Gastroesophageal sphincter (tissue), 4 donors: ENCODE measurements around the gene YKT6. TPM values are rescaled to one million over a fixed set of nuclear protein-coding genes. Genes with fewer than 3 reads are reported as not detected.

Experiments
- ATAC-seq: fragments of 150-250 bp; one replicate; pipeline ENCODE4 v1.9.1; 2016; ENCODE audit warnings: mild to moderate bottlenecking, moderate library complexity
- H3K27ac ChIP-seq, 4 donors: fragments of 200-600 bp; sonication (generic) in 3 of 4; 1 replicate in 3 of 4; 2 replicates in 1 of 4; pipeline ENCODE4 v1.5.1; 2016 to 2019
- H3K27me3 ChIP-seq: fragments of 200-600 bp; sonication (generic); one replicate; pipeline ENCODE4 v1.5.1; 2019
- H3K36me3 ChIP-seq, 2 donors: fragments of 200-600 bp; sonication (generic); one replicate each; pipeline ENCODE4 v1.5.1; 2019; ENCODE audit warnings: control low read depth in 1 of 2
- H3K4me1 ChIP-seq, 3 donors: fragments of 200-600 bp; sonication (generic); 1 replicate in 2 of 3; 2 replicates in 1 of 3; pipeline ENCODE4 v1.5.1; 2016 to 2019; ENCODE audit warnings: control low read depth in 2 of 3
- H3K4me3 ChIP-seq, 2 donors: fragments of 200-600 bp; sonication (generic); one replicate each; pipeline ENCODE4 v1.5.1; 2019; ENCODE audit warnings: mild to moderate bottlenecking in 1 of 2, moderate library complexity in 1 of 2
- H3K9me3 ChIP-seq, 3 donors: fragments of 200-600 bp; sonication (generic); one replicate each; pipeline ENCODE4 v1.5.1; 2017 to 2019; ENCODE audit warnings: control low read depth in 2 of 3
- EP300 ChIP-seq: sonication (generic); formaldehyde crosslinking; IDR thresholded peaks from one replicate; pipeline ENCODE4 v1.6.1; 2017; ENCODE audit warnings: antibody characterized with exemption, mild to moderate bottlenecking
- POLR2A ChIP-seq, 2 donors: fragments of 450-650 bp; IDR thresholded peaks; one replicate each; pipeline ENCODE4 v1.6.1; 2017; ENCODE audit warnings: antibody characterized with exemption in 2 of 2, mild to moderate bottlenecking in 2 of 2, moderate library complexity in 1 of 2
- POLR2AphosphoS5 ChIP-seq: sonication (generic); formaldehyde crosslinking; IDR thresholded peaks from one replicate; pipeline ENCODE4 v1.6.1; 2017; ENCODE audit warnings: antibody characterized with exemption
- WGBS, 2 donors: methylation state at CpG; one replicate each; pipeline ENCODE4 v1.1.5; 2018; ENCODE audit warnings: low coverage in 1 of 2; 5-methylcytosine and 5-hydroxymethylcytosine counted together
- total RNA-seq, 4 donors: library from RNA; depleted of rRNA; stranded (reverse); fragments of >200 nt; gene quantifications; one replicate each; pipeline ENCODE4 v1.1.0, GENCODE V29; 2016
- TF ChIP-seq, protein P1 (sequence below), 4 experiments: fragments of 200-600 bp in 2 of 4; fragments of 450-650 bp in 2 of 4; sonication (generic) in 1 of 4; IDR thresholded peaks; one replicate each; pipeline ENCODE4 v1.5.1; 2017 to 2019; ENCODE audit warnings: antibody characterized with exemption in 4 of 4, mild to moderate bottlenecking in 2 of 4, moderate library complexity in 2 of 4

Gene YKT6
- total RNA-seq, 4 donors from 2014 or later: 50.2 to 79.2 (median 64.1) TPM

DNA sequence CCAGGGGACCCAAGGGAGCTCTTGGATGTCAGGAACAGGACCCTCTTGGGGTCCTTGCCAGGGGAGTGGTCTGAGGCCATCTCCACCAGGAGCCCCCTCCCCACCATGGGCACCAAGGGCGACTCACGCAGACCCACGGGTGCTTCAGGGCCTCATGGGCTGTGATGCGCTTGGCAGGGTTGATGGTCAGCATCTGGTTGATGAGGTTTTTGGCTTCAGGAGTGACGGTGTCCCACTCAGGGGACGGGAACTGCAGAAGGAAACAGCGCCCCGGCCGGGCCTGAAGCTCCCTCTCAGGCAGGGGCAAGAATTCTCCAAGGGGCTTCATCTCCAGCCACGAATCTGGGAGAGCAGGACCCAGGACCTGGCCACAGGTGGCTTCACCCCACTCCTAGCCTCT is 41.3 kb downstream of the YKT6 start:
- WGBS, 2 donors: no CpG with 5 or more reads among the region's 10 CpGs
- no peak for TF ChIP-seq EP300
- TF ChIP-seq, protein P1, sequence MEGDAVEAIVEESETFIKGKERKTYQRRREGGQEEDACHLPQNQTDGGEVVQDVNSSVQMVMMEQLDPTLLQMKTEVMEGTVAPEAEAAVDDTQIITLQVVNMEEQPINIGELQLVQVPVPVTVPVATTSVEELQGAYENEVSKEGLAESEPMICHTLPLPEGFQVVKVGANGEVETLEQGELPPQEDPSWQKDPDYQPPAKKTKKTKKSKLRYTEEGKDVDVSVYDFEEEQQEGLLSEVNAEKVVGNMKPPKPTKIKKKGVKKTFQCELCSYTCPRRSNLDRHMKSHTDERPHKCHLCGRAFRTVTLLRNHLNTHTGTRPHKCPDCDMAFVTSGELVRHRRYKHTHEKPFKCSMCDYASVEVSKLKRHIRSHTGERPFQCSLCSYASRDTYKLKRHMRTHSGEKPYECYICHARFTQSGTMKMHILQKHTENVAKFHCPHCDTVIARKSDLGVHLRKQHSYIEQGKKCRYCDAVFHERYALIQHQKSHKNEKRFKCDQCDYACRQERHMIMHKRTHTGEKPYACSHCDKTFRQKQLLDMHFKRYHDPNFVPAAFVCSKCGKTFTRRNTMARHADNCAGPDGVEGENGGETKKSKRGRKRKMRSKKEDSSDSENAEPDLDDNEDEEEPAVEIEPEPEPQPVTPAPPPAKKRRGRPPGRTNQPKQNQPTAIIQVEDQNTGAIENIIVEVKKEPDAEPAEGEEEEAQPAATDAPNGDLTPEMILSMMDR (IDR thresholded peaks at IDR 0.05): no peak
- TF ChIP-seq POLR2AphosphoS5: no peak
- TF ChIP-seq POLR2A (IDR thresholded peaks at IDR 0.05): no peak
- H3K36me3 ChIP-seq: no peaks in the 10 kb centered on the region
- no peaks in the 10 kb centered on the region for H3K27me3 ChIP-seq
- H3K27ac ChIP-seq: no peak overlapping the region
- H3K4me3 ChIP-seq: no peak overlapping the region
- ATAC-seq: no peak
- H3K9me3 ChIP-seq: no peaks in the 10 kb centered on the region
- peaks cover 0 to 9% (median 2%) of the 10 kb centered on the region in 3 donors for H3K4me1 ChIP-seq

DNA sequence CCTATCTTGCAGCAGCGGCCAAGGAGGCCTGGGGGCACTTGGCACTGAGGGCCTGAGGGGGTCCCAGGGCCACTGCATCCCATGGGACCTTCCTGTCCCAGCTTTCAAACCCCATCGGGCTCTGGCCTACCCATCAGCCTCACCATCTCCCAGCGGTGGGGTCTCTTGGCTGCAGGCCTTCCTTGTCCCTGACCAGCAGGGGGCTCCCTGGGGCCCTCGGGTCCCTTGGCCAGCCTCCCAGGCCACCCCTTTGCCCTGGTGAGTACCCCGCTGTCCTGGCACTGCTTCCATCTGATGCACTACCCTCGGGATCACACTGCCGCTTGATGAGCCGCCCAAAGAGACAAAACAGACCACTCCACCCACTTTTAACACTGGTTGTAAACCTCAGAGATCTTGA is 43.5 kb downstream of the YKT6 start:
- Histone ChIP-seq H3K4me3 (no peak overlapping the region), H3K4me1 (peaks cover 0 to 9% (median 2%) of the 10 kb centered on the region in 3 donors), H3K27me3 (no peaks in the 10 kb centered on the region), H3K36me3 (no peaks in the 10 kb centered on the region), H3K27ac (no peak overlapping the region), H3K9me3 (no peaks in the 10 kb centered on the region)
- TF ChIP-seq EP300: no peak
- TF ChIP-seq POLR2AphosphoS5: no peak
- TF ChIP-seq, protein P1 (IDR thresholded peaks at IDR 0.05): peak in 1 of 4 experiments; percentile 35
- no CpG with 5 or more reads among the region's 8 CpGs for WGBS, 2 donors
- ATAC-seq: no peak

DNA sequence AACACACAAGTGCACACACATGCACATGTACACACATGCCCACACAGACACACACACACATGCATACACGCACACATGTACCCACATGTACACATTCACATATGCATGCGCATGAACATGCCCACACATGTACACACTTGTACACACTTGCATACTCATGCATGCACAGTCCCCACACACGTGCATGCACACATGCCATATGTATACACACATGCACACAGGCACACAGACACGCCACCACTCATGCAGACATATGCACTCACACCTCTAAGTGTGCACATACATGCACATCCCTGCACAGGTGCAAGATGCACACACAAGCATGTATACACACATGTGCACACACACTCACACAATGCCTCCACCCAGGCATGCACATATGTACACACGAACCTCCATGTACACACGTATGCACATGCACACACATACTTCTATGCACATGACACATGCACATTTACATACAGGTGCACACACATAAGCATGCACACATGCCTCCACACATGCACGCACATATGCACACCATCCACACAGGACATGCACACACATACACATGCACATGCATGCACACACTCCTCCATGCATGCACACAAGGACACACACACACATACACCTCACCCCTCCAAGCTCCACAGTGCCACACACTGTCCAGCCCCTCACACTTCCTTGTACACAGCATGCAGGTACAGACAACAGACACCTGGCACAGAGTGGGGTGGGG is 45.8 kb downstream of the YKT6 start:
- H3K4me1 ChIP-seq: peaks cover 0 to 1% (median 0%) of the 10 kb centered on the region in 3 donors
- WGBS, 2 donors: 87 to 92% methylated on average over 6 of the region's 7 CpGs
- TF ChIP-seq POLR2A (IDR thresholded peaks at IDR 0.05) (no peak), POLR2AphosphoS5 (no peak), EP300 (no peak)
- TF ChIP-seq, protein P1 (IDR thresholded peaks at IDR 0.05): no peak

DNA sequence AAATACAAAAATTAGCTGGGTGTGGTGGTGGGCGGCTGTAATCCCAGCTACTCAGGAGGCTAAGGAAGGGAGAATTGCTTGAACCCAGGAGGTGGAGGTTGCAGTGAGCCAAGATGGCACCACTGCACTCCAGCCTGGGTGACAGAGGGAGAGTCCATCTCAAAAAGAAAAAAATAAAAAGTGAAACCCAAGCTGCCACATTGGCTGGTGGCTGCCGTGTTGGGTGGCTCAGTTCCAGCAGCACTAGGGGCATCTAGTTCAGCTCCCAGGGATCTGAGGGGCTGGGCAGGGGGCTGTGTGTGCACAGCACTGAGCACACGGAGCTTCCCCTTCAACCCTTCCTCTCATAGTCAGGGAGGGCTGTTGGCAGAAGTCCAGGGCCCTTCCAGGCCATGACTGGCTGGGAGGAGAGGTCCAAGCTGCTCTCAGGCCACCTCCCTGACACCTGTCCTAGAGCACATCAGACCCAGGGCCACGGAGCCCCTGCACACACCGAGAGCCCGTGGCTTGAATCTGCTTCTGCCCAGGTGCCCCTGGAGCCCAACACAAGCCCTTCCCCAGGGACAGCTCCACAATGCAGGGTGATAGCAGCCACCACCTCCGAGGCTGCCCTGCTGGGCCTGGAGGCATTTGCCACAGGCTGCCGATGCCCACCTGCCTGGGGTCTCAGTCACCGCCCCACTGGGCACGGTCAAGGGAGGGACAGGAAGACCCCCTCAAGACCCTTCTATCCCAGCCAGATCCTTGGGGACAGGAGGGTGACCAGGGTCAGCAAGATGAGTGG is 47.3 kb downstream of the YKT6 start:
- H3K4me1 ChIP-seq: no peaks in the 10 kb centered on the region
- no peaks in the 10 kb centered on the region for H3K9me3 ChIP-seq
- TF ChIP-seq POLR2A (IDR thresholded peaks at IDR 0.05) (no peak), POLR2AphosphoS5 (no peak), EP300 (no peak)
- TF ChIP-seq, protein P1 (IDR thresholded peaks at IDR 0.05): no peak
- no peaks in the 10 kb centered on the region for H3K36me3 ChIP-seq
- ATAC-seq: no peak
- no peak overlapping the region for H3K27ac ChIP-seq
- no peak overlapping the region for H3K4me3 ChIP-seq
- 61% methylated on average over 3 of the region's 10 CpGs; no CpG with 5 or more reads in 1 of the 2 donors for WGBS, 2 donors
- H3K27me3 ChIP-seq: no peaks in the 10 kb centered on the region

More for the DNA sequence above, 45.8 kb downstream of the YKT6 start:
- no peaks in the 10 kb centered on the region for H3K36me3 ChIP-seq
- ATAC-seq: no peak
- no peak overlapping the region for H3K27ac ChIP-seq
- no peaks in the 10 kb centered on the region for H3K27me3 ChIP-seq
- no peaks in the 10 kb centered on the region for H3K9me3 ChIP-seq
- no peak overlapping the region for H3K4me3 ChIP-seq
